Thyroid gland (tissue), 4 donors: ENCODE results near the gene PRKCA. TPM values are rescaled to one million over a fixed set of nuclear protein-coding genes. Genes with fewer than 3 reads are reported as not detected.
A peak's percentile ranks its signal among the peaks of the same experiment; 100 is the strongest.

ENCODE experiments used
- DNase-seq, 2 donors: peaks; one replicate each; pipeline ENCODE4 v3.0.0-alpha.2; 2019
- H3K27ac ChIP-seq, 3 donors: fragments of 200-600 bp; sonication (generic); 1 replicate in 2 of 3; 2 replicates in 1 of 3; pipeline ENCODE4 v1.5.1; 2016 to 2019; ENCODE audit warnings: mild to moderate bottlenecking in 1 of 3, moderate library complexity in 1 of 3
- H3K27me3 ChIP-seq: fragments of 200-600 bp; sonication (generic); one replicate; pipeline ENCODE4 v1.5.1; 2019
- H3K36me3 ChIP-seq, 2 donors: fragments of 200-600 bp; sonication (generic); one replicate each; pipeline ENCODE4 v1.5.1; 2016 to 2019
- H3K4me1 ChIP-seq, 2 donors: fragments of 200-600 bp; sonication (generic); one replicate each; pipeline ENCODE4 v1.5.1; 2017 to 2019
- H3K4me3 ChIP-seq, 3 donors: fragments of 200-600 bp; sonication (generic); replicated peaks in 1 of 3; 1 replicate in 2 of 3; 2 replicates in 1 of 3; pipeline ENCODE4 v1.5.1; 2016; ENCODE audit warnings: mild to moderate bottlenecking in 1 of 3
- H3K9me3 ChIP-seq: fragments of 200-600 bp; sonication (generic); one replicate; pipeline ENCODE4 v1.5.1; 2017
- POLR2A ChIP-seq, 2 donors: fragments of 450-650 bp; IDR thresholded peaks; one replicate each; pipeline ENCODE4 v1.6.1; 2017; ENCODE audit warnings: antibody characterized with exemption in 2 of 2, mild to moderate bottlenecking in 2 of 2, moderate library complexity in 1 of 2
- WGBS, 2 donors: methylation state at CpG; one replicate each; pipeline ENCODE4 v1.1.5; 2017; 5-methylcytosine and 5-hydroxymethylcytosine counted together
- intact Hi-C: fragments of 100-400 bp; cut with DNase I; formaldehyde crosslinking; loops from one replicate; pipeline ENCODE4 v1.15.1; 2023
- total RNA-seq, 4 donors: library from RNA; depleted of rRNA; stranded (reverse); fragments of >200 nt; gene quantifications; one replicate each; pipeline ENCODE4 v1.2.3, GENCODE V29; 2016
- TF ChIP-seq, protein P1 (sequence below), 6 experiments: fragments of 200-600 bp in 3 of 6; fragments of 450-650 bp in 3 of 6; sonication (generic) in 3 of 6; IDR thresholded peaks; one replicate each; pipeline ENCODE4 v1.5.1; 2016 to 2019; ENCODE audit warnings: antibody characterized with exemption in 6 of 6, mild to moderate bottlenecking in 2 of 6, inconsistent platforms in 1 of 6, moderate library complexity in 1 of 6

Gene PRKCA
- total RNA-seq, 4 donors from 2014 or later, result 6.7 to 24.2 (median 15.3) TPM

GRCh38 chr17:66577041-66577440, 274.6 kb downstream of the PRKCA start:
- no peak for TF ChIP-seq POLR2A (IDR thresholded peaks at IDR 0.05)
- TF ChIP-seq, protein P1, sequence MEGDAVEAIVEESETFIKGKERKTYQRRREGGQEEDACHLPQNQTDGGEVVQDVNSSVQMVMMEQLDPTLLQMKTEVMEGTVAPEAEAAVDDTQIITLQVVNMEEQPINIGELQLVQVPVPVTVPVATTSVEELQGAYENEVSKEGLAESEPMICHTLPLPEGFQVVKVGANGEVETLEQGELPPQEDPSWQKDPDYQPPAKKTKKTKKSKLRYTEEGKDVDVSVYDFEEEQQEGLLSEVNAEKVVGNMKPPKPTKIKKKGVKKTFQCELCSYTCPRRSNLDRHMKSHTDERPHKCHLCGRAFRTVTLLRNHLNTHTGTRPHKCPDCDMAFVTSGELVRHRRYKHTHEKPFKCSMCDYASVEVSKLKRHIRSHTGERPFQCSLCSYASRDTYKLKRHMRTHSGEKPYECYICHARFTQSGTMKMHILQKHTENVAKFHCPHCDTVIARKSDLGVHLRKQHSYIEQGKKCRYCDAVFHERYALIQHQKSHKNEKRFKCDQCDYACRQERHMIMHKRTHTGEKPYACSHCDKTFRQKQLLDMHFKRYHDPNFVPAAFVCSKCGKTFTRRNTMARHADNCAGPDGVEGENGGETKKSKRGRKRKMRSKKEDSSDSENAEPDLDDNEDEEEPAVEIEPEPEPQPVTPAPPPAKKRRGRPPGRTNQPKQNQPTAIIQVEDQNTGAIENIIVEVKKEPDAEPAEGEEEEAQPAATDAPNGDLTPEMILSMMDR (IDR thresholded peaks at IDR 0.05), result no peak
- Histone ChIP-seq H3K4me1 (peaks cover 0 to 5% of the 10 kb centered on the region in 2 donors), H3K36me3 (no peaks in the 10 kb centered on the region), H3K4me3 (no peak overlapping the region), H3K27me3 (no peaks in the 10 kb centered on the region), H3K9me3 (no peaks in the 10 kb centered on the region), H3K27ac (no peak overlapping the region)
- DNase-seq, result no peak
- WGBS, 2 donors, result 95 to 96% methylated on average over 6 to 7 of the region's 8 CpGs
- intact Hi-C loops, result no loop called here

GRCh38 chr17:66578781-66579489, 276.5 kb downstream of the PRKCA start:
- no peak for DNase-seq
- H3K4me3 ChIP-seq, result no peak overlapping the region
- no peaks in the 10 kb centered on the region for H3K27me3 ChIP-seq
- intact Hi-C loops, result no loop called here
- H3K4me1 ChIP-seq, result peaks cover 0 to 5% of the 10 kb centered on the region in 2 donors
- no peak for TF ChIP-seq POLR2A (IDR thresholded peaks at IDR 0.05)
- TF ChIP-seq, protein P1 (IDR thresholded peaks at IDR 0.05), result no peak
- H3K9me3 ChIP-seq, result no peaks in the 10 kb centered on the region
- 76 to 82% methylated on average over 22 of the region's 22 CpGs for WGBS, 2 donors
- no peaks in the 10 kb centered on the region for H3K36me3 ChIP-seq
- no peak overlapping the region for H3K27ac ChIP-seq

DNA sequence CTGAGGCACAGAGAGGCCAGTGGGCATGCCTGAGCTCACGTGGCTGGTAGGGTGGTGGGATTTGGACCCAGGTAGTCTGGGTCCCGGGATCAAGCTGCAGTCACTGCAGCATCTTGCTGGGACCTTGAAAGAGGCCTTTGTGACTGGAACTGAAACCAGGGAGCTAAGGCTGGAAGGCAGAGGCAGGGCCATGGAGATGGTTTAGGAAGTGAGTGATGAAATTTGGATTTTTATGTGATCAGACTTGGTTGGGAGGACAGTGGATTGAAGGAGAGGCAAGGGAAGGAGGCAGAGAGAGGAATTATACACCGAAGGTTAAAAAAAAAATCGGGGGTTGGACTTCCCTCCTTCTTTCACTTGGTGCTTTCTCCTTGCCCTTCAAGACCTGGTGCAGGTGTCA, 277.1 kb downstream of the PRKCA start:
- Histone ChIP-seq H3K9me3 (no peaks in the 10 kb centered on the region), H3K27me3 (no peaks in the 10 kb centered on the region), H3K4me1 (peaks cover 0 to 5% of the 10 kb centered on the region in 2 donors), H3K36me3 (no peaks in the 10 kb centered on the region), H3K4me3 (no peak overlapping the region), H3K27ac (peak overlapping the region in 1 of 3 donors; percentile 50)
- DNase-seq, result no peak
- TF ChIP-seq POLR2A (IDR thresholded peaks at IDR 0.05), result no peak
- TF ChIP-seq, protein P1 (IDR thresholded peaks at IDR 0.05), result no peak
- intact Hi-C loops, result no loop called here
- 80 to 83% methylated on average over 4 of the region's 4 CpGs for WGBS, 2 donors

GRCh38 chr17:66580184-66580955, 278.0 kb downstream of the PRKCA start:
- no peak for DNase-seq
- peak overlapping the region in 1 of 3 donors; percentile 36 for H3K27ac ChIP-seq
- TF ChIP-seq, protein P1 (IDR thresholded peaks at IDR 0.05), result no peak
- TF ChIP-seq POLR2A (IDR thresholded peaks at IDR 0.05), result no peak
- 70 to 73% methylated on average over 15 of the region's 15 CpGs for WGBS, 2 donors
- H3K4me3 ChIP-seq, result no peak overlapping the region
- H3K9me3 ChIP-seq, result no peaks in the 10 kb centered on the region
- H3K36me3 ChIP-seq, result no peaks in the 10 kb centered on the region
- H3K27me3 ChIP-seq, result no peaks in the 10 kb centered on the region
- peaks cover 0 to 5% of the 10 kb centered on the region in 2 donors for H3K4me1 ChIP-seq
- intact Hi-C loops, result no loop called here

- DNase-seq, result no peak
- H3K4me1 ChIP-seq, result peaks cover 0 to 5% of the 10 kb centered on the region in 2 donors
- TF ChIP-seq, protein P1 (IDR thresholded peaks at IDR 0.05), result no peak
- TF ChIP-seq POLR2A (IDR thresholded peaks at IDR 0.05), result no peak
Observed at GRCh38 chr17:66580956-66581391, 278.6 kb downstream of the PRKCA start.

More at GRCh38 chr17:66580956-66581391, 278.6 kb downstream of the PRKCA start:
- H3K4me3 ChIP-seq, result no peak overlapping the region
- H3K27ac ChIP-seq, result peak overlapping the region in 1 of 3 donors; percentile 36
- H3K36me3 ChIP-seq, result no peaks in the 10 kb centered on the region
- intact Hi-C loops, result no loop called here
- no peaks in the 10 kb centered on the region for H3K27me3 ChIP-seq
- 62 to 70% methylated on average over 3 of the region's 3 CpGs for WGBS, 2 donors
- no peaks in the 10 kb centered on the region for H3K9me3 ChIP-seq
